Tibial nerve (tissue), 4 donors: ENCODE measurements around the gene ARPC1B. TPM values are rescaled to one million over a fixed set of nuclear protein-coding genes. Genes with fewer than 3 reads are reported as not detected.

Experiments
- DNase-seq, 2 donors: peaks; one replicate each; pipeline ENCODE4 v3.0.0-alpha.2; 2019; ENCODE audit warnings: low spot score in 2 of 2
- H3K27ac ChIP-seq, 4 donors: fragments of 200-600 bp; sonication (generic) in 3 of 4; one replicate each; pipeline ENCODE4 v1.5.1; 2017 to 2019; ENCODE audit warnings: mild to moderate bottlenecking in 1 of 4
- H3K27me3 ChIP-seq, 2 donors: fragments of 200-600 bp; sonication (generic) in 1 of 2; one replicate each; pipeline versions ENCODE4 v1.5.1 to v1.6.0; 2017 to 2019
- H3K36me3 ChIP-seq, 3 donors: fragments of 200-600 bp; sonication (generic); one replicate each; pipeline ENCODE4 v1.5.1; 2018 to 2019
- H3K4me1 ChIP-seq, 4 donors: fragments of 200-600 bp; sonication (generic) in 3 of 4; one replicate each; pipeline ENCODE4 v1.5.1; 2017 to 2019
- H3K4me3 ChIP-seq, 4 donors: fragments of 200-600 bp; sonication (generic) in 3 of 4; one replicate each; pipeline ENCODE4 v1.5.1; 2017 to 2019; ENCODE audit warnings: mild to moderate bottlenecking in 1 of 4, moderate library complexity in 1 of 4
- H3K9me3 ChIP-seq, 4 donors: fragments of 200-600 bp; sonication (generic) in 3 of 4; one replicate each; pipeline ENCODE4 v1.5.1; 2017 to 2019
- CTCF ChIP-seq, 5 experiments: fragments of 200-600 bp in 3 of 5; fragments of 450-650 bp in 2 of 5; sonication (generic) in 3 of 5; IDR thresholded peaks; one replicate each; pipeline ENCODE4 v1.5.1; 2016 to 2019; ENCODE audit warnings: antibody characterized with exemption in 5 of 5, mild to moderate bottlenecking in 3 of 5, moderate library complexity in 2 of 5
- EP300 ChIP-seq, 2 donors: sonication (generic); formaldehyde crosslinking; IDR thresholded peaks; one replicate each; pipeline ENCODE4 v1.6.1; 2017; ENCODE audit warnings: antibody characterized with exemption in 2 of 2, mild to moderate bottlenecking in 1 of 2
- POLR2A ChIP-seq, 2 donors: fragments of 450-650 bp; IDR thresholded peaks; one replicate each; pipeline ENCODE4 v1.6.1; 2017; ENCODE audit warnings: antibody characterized with exemption in 2 of 2, mild to moderate bottlenecking in 2 of 2, moderate library complexity in 2 of 2
- WGBS, 2 donors: methylation state at CpG; one replicate each; pipeline ENCODE4 v1.1.5; 2018; 5-methylcytosine and 5-hydroxymethylcytosine counted together
- total RNA-seq, 4 donors: library from RNA; depleted of rRNA; stranded (reverse); fragments of >200 nt; gene quantifications; one replicate each; pipeline ENCODE4 v1.1.0, GENCODE V29; 2016

The ARPC1B gene
- total RNA-seq, 4 donors from 2014 or later, result 178 to 337 (median 306) TPM

- no peaks in the 10 kb centered on the region for H3K27me3 ChIP-seq
- TF ChIP-seq POLR2A (IDR thresholded peaks at IDR 0.05) (no peak), EP300 (IDR thresholded peaks at IDR 0.05) (no peak), CTCF (IDR thresholded peaks at IDR 0.05) (no peak)
- no peak for DNase-seq
- no peak overlapping the region for H3K4me3 ChIP-seq
- no peak overlapping the region for H3K27ac ChIP-seq
- no peaks in the 10 kb centered on the region for H3K9me3 ChIP-seq
- 95 to 96% methylated on average over 3 of the region's 3 CpGs for WGBS, 2 donors
- H3K36me3 ChIP-seq, result peaks cover 0 to 72% (median 3%) of the 10 kb centered on the region in 3 donors
- H3K4me1 ChIP-seq, result peaks cover 0 to 71% (median 29%) of the 10 kb centered on the region in 4 donors
These were observed 28.3 kb downstream of the ARPC1B start for GRCh38 chr7:99402854-99403253.

- no peak overlapping the region for H3K4me3 ChIP-seq
- peaks cover 0 to 63% (median 3%) of the 10 kb centered on the region in 3 donors for H3K36me3 ChIP-seq
- no peaks in the 10 kb centered on the region for H3K27me3 ChIP-seq
- DNase-seq, result no peak
- TF ChIP-seq EP300 (IDR thresholded peaks at IDR 0.05) (no peak), CTCF (IDR thresholded peaks at IDR 0.05) (no peak), POLR2A (IDR thresholded peaks at IDR 0.05) (no peak)
- H3K27ac ChIP-seq, result peak overlapping the region in 2 of 4 donors; percentile 16 to 48
- 71 to 85% methylated on average over 5 of the region's 5 CpGs for WGBS, 2 donors
- H3K9me3 ChIP-seq, result no peaks in the 10 kb centered on the region
- peaks cover 0 to 64% (median 29%) of the 10 kb centered on the region in 4 donors for H3K4me1 ChIP-seq
These were observed 29.2 kb downstream of the ARPC1B start for GRCh38 chr7:99403764-99404163.

DNA sequence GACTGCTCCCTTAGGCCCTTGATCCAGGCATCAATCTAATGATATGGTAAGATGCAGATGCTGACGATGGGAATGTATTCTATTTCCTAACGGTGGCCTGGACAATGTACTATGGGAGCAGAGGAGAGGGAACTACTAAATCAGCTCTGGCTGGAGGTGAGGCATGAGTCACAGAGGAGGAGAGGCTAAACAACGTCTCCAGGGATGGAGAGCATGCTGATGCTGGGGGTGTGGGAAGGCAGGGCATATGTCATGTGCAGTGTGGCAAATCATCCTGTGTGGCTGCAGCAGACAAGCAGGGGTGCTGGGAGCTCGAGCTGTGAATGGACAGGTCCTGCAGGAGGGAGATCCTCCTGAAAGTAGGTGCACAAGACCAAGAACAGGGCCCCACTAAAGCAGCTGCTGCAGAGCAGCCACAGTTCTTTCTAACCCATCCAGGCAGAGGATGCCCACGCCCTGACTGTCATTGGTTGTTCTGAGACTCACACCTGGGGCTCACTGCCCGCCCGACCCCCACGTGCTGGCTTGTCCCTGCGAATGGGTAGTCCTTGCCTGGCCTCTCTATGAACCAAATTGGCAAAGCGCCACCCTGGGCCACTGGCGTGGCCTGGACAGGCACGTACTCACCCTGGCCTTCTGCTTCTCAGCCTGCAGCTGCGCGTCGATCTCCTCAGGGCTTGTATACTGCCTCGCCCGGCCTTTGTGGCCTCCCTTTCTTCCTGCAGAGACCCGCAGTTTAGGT lies 29.9 kb downstream of the ARPC1B start:
- no peaks in the 10 kb centered on the region for H3K9me3 ChIP-seq
- H3K4me3 ChIP-seq, result no peak overlapping the region
- H3K4me1 ChIP-seq, result peaks cover 0 to 59% (median 29%) of the 10 kb centered on the region in 4 donors
- no peak for DNase-seq
- WGBS, 2 donors, result 75 to 77% methylated on average over 17 to 18 of the region's 18 CpGs
- no peak for TF ChIP-seq POLR2A (IDR thresholded peaks at IDR 0.05)
- TF ChIP-seq EP300 (IDR thresholded peaks at IDR 0.05), result no peak
- no peak for TF ChIP-seq CTCF (IDR thresholded peaks at IDR 0.05)
- no peaks in the 10 kb centered on the region for H3K27me3 ChIP-seq
- H3K36me3 ChIP-seq, result peaks cover 0 to 56% (median 3%) of the 10 kb centered on the region in 3 donors
- peak overlapping the region in 2 of 4 donors; percentile 16 to 48 for H3K27ac ChIP-seq

GRCh38 chr7:99404977-99405320 lies 30.4 kb downstream of the ARPC1B start:
- WGBS, 2 donors, result 87 to 90% methylated on average over 10 of the region's 10 CpGs
- peaks cover 0 to 51% (median 3%) of the 10 kb centered on the region in 3 donors for H3K36me3 ChIP-seq
- H3K4me1 ChIP-seq, result peaks cover 0 to 60% (median 33%) of the 10 kb centered on the region in 4 donors
- H3K27me3 ChIP-seq, result no peaks in the 10 kb centered on the region
- H3K9me3 ChIP-seq, result no peaks in the 10 kb centered on the region
- no peak for TF ChIP-seq POLR2A (IDR thresholded peaks at IDR 0.05)
- TF ChIP-seq EP300 (IDR thresholded peaks at IDR 0.05), result no peak
- TF ChIP-seq CTCF (IDR thresholded peaks at IDR 0.05), result no peak
- peak overlapping the region in 1 of 4 donors; percentile 48 for H3K27ac ChIP-seq
- H3K4me3 ChIP-seq, result no peak overlapping the region
- no peak for DNase-seq

GRCh38 chr7:99406557-99406956 lies 32.0 kb downstream of the ARPC1B start:
- 50 to 82% methylated on average over 1 of the region's 1 CpG for WGBS, 2 donors
- H3K4me3 ChIP-seq, result no peak overlapping the region

More at GRCh38 chr7:99406557-99406956, 32.0 kb downstream of the ARPC1B start:
- H3K36me3 ChIP-seq, result peaks cover 0 to 49% (median 5%) of the 10 kb centered on the region in 3 donors
- DNase-seq, result no peak
- peaks cover 0 to 66% (median 39%) of the 10 kb centered on the region in 4 donors for H3K4me1 ChIP-seq
- peak overlapping the region in 2 of 4 donors; percentile 95 to 96 for H3K27ac ChIP-seq
- no peaks in the 10 kb centered on the region for H3K9me3 ChIP-seq
- no peak for TF ChIP-seq POLR2A (IDR thresholded peaks at IDR 0.05)
- no peak for TF ChIP-seq CTCF (IDR thresholded peaks at IDR 0.05)
- no peak for TF ChIP-seq EP300 (IDR thresholded peaks at IDR 0.05)
- H3K27me3 ChIP-seq, result no peaks in the 10 kb centered on the region
